ENCODE measurements around the gene IL36RN. TPM values are rescaled to one million over a fixed set of nuclear protein-coding genes. Genes with fewer than 3 reads are reported as not detected.

The IL36RN gene
- total and polyA plus RNA-seq, 4 donors, result not detected

- TF ChIP-seq FOXA2 (IDR thresholded peaks at IDR 0.05), result no peak
- no peak for TF ChIP-seq MAX (IDR thresholded peaks at IDR 0.05)
- no peak for TF ChIP-seq GABPA (IDR thresholded peaks at IDR 0.05 in 1 of 2, conservative IDR thresholded peaks at IDR 0.05 in 1 of 2)
- no peak for TF ChIP-seq ZBTB33 (IDR thresholded peaks at IDR 0.05)
- TF ChIP-seq JUND (IDR thresholded peaks at IDR 0.05), result no peak
- TF ChIP-seq FOXA1 (IDR thresholded peaks at IDR 0.05), result no peak
- no peak for TF ChIP-seq HNF4A (conservative IDR thresholded peaks at IDR 0.05)
- TF ChIP-seq RAD21 (IDR thresholded peaks at IDR 0.05), result no peak
- Histone ChIP-seq H3K9ac (ENCODE audit: low read depth in 1 of 2, low read length in 2 of 2) (no peak overlapping the region), H3K9me3 (ENCODE audit: control insufficient read depth in 4 of 4, low read length in 3 of 4) (no peaks in the 10 kb centered on the region), H3K27ac (ENCODE audit: low read depth in 1 of 2, low read length in 2 of 2) (no peak overlapping the region), H3K4me3 (ENCODE audit: low read depth in 1 of 3, low read length in 3 of 3) (no peak overlapping the region), H3K36me3 (ENCODE audit: control insufficient read depth in 4 of 4, insufficient read depth in 3 of 4, low read depth in 1 of 4, low read length in 3 of 4) (no peaks in the 10 kb centered on the region), H3K27me3 (ENCODE audit: control insufficient read depth in 4 of 4, insufficient read depth in 4 of 4, low read length in 3 of 4) (no peaks in the 10 kb centered on the region), H3K4me1 (ENCODE audit: control insufficient read depth in 4 of 4, insufficient read depth in 4 of 4, low read length in 3 of 4) (peaks cover 0 to 3% (median 0%) of the 10 kb centered on the region in 4 donors)
- DNase-seq (ENCODE audit: low spot score), result no peak
- 74% methylated on average over 4 of the region's 4 CpGs for WGBS
Observed at GRCh38 chr2:113098041-113098440, 39.0 kb downstream of the IL36RN start.

- Histone ChIP-seq H3K9me3 (ENCODE audit: control insufficient read depth in 4 of 4, low read length in 3 of 4) (no peaks in the 10 kb centered on the region), H3K36me3 (ENCODE audit: control insufficient read depth in 4 of 4, insufficient read depth in 3 of 4, low read depth in 1 of 4, low read length in 3 of 4) (no peaks in the 10 kb centered on the region), H3K4me3 (ENCODE audit: low read depth in 1 of 3, low read length in 3 of 3) (no peak overlapping the region), H3K9ac (ENCODE audit: low read depth in 1 of 2, low read length in 2 of 2) (no peak overlapping the region), H3K27me3 (ENCODE audit: control insufficient read depth in 4 of 4, insufficient read depth in 4 of 4, low read length in 3 of 4) (no peaks in the 10 kb centered on the region), H3K4me1 (ENCODE audit: control insufficient read depth in 4 of 4, insufficient read depth in 4 of 4, low read length in 3 of 4) (peaks cover 0 to 3% (median 0%) of the 10 kb centered on the region in 4 donors), H3K27ac (ENCODE audit: low read depth in 1 of 2, low read length in 2 of 2) (no peak overlapping the region)
- no peak for TF ChIP-seq ZBTB33 (IDR thresholded peaks at IDR 0.05)
- TF ChIP-seq NR2F2 (IDR thresholded peaks at IDR 0.05), result no peak
- TF ChIP-seq SP1 (IDR thresholded peaks at IDR 0.05), result no peak
- no peak for TF ChIP-seq EGR1 (IDR thresholded peaks at IDR 0.05; ENCODE audit: low read depth in 2 of 2)
- DNase-seq (ENCODE audit: low spot score), result no peak
- 94% methylated on average over 6 of the region's 6 CpGs for WGBS
Observed at GRCh38 chr2:113098532-113098931, 39.5 kb downstream of the IL36RN start.

GRCh38 chr2:113102133-113102532 is 43.1 kb downstream of the IL36RN start:
- DNase-seq (ENCODE audit: low spot score), result no peak
- H3K36me3 ChIP-seq (ENCODE audit: control insufficient read depth in 4 of 4, insufficient read depth in 3 of 4, low read depth in 1 of 4, low read length in 3 of 4), result no peaks in the 10 kb centered on the region
- H3K4me1 ChIP-seq (ENCODE audit: control insufficient read depth in 4 of 4, insufficient read depth in 4 of 4, low read length in 3 of 4), result peaks cover 0 to 3% (median 0%) of the 10 kb centered on the region in 4 donors
- TF ChIP-seq RAD21 (IDR thresholded peaks at IDR 0.05) (no peak), HNF4G (IDR thresholded peaks at IDR 0.05) (no peak), HNF4A (conservative IDR thresholded peaks at IDR 0.05) (no peak), GABPA (IDR thresholded peaks at IDR 0.05 in 1 of 2, conservative IDR thresholded peaks at IDR 0.05 in 1 of 2) (no peak), SP1 (IDR thresholded peaks at IDR 0.05) (no peak), CTCF (IDR thresholded peaks at IDR 0.05; ENCODE audit: low read depth, low read length, missing input control) (no peak), NR2F2 (IDR thresholded peaks at IDR 0.05) (no peak), RXRA (IDR thresholded peaks at IDR 0.05) (no peak)
- no peak overlapping the region for H3K4me3 ChIP-seq (ENCODE audit: low read depth in 1 of 3, low read length in 3 of 3)
- H3K27ac ChIP-seq (ENCODE audit: low read depth in 1 of 2, low read length in 2 of 2), result no peak overlapping the region
- no peaks in the 10 kb centered on the region for H3K9me3 ChIP-seq (ENCODE audit: control insufficient read depth in 4 of 4, low read length in 3 of 4)
- no peak overlapping the region for H3K9ac ChIP-seq (ENCODE audit: low read depth in 1 of 2, low read length in 2 of 2)
- 94% methylated on average over 2 of the region's 2 CpGs for WGBS
- no peaks in the 10 kb centered on the region for H3K27me3 ChIP-seq (ENCODE audit: control insufficient read depth in 4 of 4, insufficient read depth in 4 of 4, low read length in 3 of 4)

All from liver (tissue), 9 donors.